NT2/D1 (cell line): ENCODE results near the gene TUBB6.

Experiments
- DNase-seq: peaks from one replicate; pipeline ENCODE4 v3.0.0-alpha.2; 2011; ENCODE audit warnings: low read depth, low spot score
- H3K27me3 ChIP-seq: 2 replicates; pipeline ENCODE4 v1.6.0; 2011; ENCODE audit warnings: mild to moderate bottlenecking; ENCODE audit not compliant: insufficient read length, insufficient read depth
- H3K36me3 ChIP-seq: 2 replicates; pipeline ENCODE4 v1.6.1; 2011; ENCODE audit warnings: mild to moderate bottlenecking, low read length, mixed read lengths; ENCODE audit not compliant: insufficient read depth, insufficient read length
- H3K4me1 ChIP-seq: 2 replicates; pipeline ENCODE4 v1.5.1; 2011; ENCODE audit not compliant: insufficient read depth, insufficient read length
- H3K4me3 ChIP-seq: 2 replicates; pipeline ENCODE4 v1.5.1; 2011; ENCODE audit warnings: low read depth; ENCODE audit not compliant: insufficient read length
- H3K9ac ChIP-seq: 2 replicates; pipeline ENCODE4 v1.6.0; 2011; ENCODE audit warnings: low read depth; ENCODE audit not compliant: insufficient read length
- H3K9me3 ChIP-seq: 2 replicates; pipeline ENCODE4 v1.5.1; 2011; ENCODE audit warnings: mild to moderate bottlenecking, low read length; ENCODE audit not compliant: insufficient read depth
- SUZ12 ChIP-seq: IDR thresholded peaks from 2 replicates; pipeline ENCODE4 v1.6.1; 2011; ENCODE audit not compliant: insufficient read length, insufficient read depth; ENCODE audit errors: extremely low read depth
- YY1 ChIP-seq: IDR thresholded peaks from 2 replicates; pipeline ENCODE4 v1.6.1; 2011; ENCODE audit not compliant: insufficient read length, insufficient read depth
- ZNF274 ChIP-seq: IDR thresholded peaks from 2 replicates; pipeline ENCODE4 v1.6.1; 2011; ENCODE audit warnings: mild to moderate bottlenecking, low read depth, low read length

TUBB6 gene

DNA sequence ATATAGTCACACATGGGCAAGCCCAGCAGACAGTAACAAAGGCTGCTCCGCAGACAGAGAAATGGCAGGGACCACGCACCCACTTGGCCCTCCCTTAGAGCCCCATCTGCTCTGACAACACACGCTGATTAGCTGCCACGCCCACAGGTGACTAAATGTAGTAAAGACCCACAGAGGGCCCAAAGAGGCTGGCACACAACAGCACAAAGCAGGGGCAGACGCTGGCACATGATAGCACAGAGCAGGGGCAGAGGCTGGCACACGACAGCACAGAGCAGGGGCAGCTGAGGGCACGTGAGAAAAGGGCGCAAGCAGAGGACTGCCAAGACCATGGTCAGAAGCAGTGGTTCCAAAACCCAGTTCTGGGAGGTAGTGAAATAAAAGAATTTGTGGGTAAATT is 58.3 kb downstream of the TUBB6 start:
- Histone ChIP-seq H3K36me3 (peaks cover 71% of the 10 kb centered on the region), H3K4me3 (no peak overlapping the region), H3K27me3 (no peaks in the 10 kb centered on the region), H3K9ac (no peak overlapping the region), H3K4me1 (no peaks in the 10 kb centered on the region), H3K9me3 (no peaks in the 10 kb centered on the region)
- TF ChIP-seq YY1 (no peak), SUZ12 (no peak), ZNF274 (no peak)
- no peak for DNase-seq

DNA sequence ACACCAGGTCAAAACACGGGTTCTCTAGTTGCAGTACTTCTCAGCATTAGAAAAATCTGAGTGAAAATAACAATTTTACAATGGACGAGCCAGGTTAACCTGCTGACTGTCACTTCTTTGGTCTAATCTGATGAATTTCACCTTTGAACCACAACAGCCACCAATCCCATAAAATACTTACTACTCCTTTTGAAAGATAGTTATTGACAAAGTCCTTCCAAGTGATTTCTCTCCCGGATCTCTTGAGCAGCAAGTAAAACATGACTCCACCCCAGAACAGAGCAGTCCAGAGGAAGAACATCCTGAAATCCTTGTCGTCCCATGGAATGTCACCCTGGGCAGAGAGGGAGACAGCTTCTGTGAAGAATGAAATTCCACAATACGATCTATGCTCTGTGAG is 58.7 kb downstream of the TUBB6 start:
- no peak for TF ChIP-seq YY1
- TF ChIP-seq SUZ12 = no peak
- TF ChIP-seq ZNF274 = no peak
- H3K4me3 ChIP-seq = no peak overlapping the region
- peaks cover 69% of the 10 kb centered on the region for H3K36me3 ChIP-seq
- no peaks in the 10 kb centered on the region for H3K4me1 ChIP-seq
- H3K9ac ChIP-seq = no peak overlapping the region
- H3K27me3 ChIP-seq = no peaks in the 10 kb centered on the region
- no peaks in the 10 kb centered on the region for H3K9me3 ChIP-seq
- DNase-seq = no peak

DNA sequence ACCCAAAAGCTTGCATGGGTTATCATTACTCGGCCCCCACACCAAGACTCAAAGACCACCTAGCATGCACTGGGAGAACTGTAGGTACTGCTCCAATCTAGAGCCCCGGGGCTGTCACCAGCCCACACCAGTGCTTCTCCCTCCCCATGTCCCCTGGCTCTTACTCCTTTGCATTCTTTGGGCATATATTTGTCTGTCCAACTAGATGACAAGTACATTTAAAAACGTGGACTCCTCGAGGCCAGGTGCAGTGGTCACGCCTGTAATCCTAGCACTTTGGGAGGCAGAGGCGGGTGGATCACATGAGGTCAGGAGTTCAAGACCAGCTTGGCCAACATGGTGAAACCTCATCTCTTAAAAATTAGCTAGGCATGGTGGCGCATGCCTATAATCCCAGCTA is 61.2 kb downstream of the TUBB6 start:
- Histone ChIP-seq H3K27me3 (no peaks in the 10 kb centered on the region), H3K4me3 (no peak overlapping the region), H3K9me3 (no peaks in the 10 kb centered on the region), H3K36me3 (peaks cover 55% of the 10 kb centered on the region), H3K9ac (no peak overlapping the region), H3K4me1 (peaks cover 4% of the 10 kb centered on the region)
- DNase-seq = no peak
- TF ChIP-seq YY1 (no peak), SUZ12 (no peak), ZNF274 (no peak)

DNA sequence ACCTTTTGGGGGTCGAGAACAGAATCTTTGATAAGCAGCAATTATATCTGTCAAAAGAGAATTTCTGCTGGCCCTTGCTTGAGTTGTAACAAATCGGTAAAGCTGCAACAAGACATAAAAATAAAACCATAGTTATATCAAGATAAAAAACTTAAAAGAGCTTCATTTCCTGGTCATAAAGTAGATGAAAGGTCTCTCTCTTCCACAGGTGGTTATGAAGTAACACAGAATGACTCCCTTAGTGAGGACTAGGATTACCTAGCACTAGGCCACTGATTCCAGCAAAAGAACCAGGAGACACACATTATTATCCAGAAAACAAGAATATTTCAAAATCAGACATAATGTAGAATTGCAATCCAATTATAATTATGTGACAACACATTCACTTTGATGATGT is 63.5 kb downstream of the TUBB6 start:
- Histone ChIP-seq H3K9ac (no peak overlapping the region), H3K9me3 (no peaks in the 10 kb centered on the region), H3K27me3 (no peaks in the 10 kb centered on the region), H3K4me3 (no peak overlapping the region), H3K4me1 (peaks cover 8% of the 10 kb centered on the region), H3K36me3 (peaks cover 46% of the 10 kb centered on the region)
- no peak for TF ChIP-seq SUZ12
- TF ChIP-seq YY1 = no peak
- TF ChIP-seq ZNF274 = no peak
- DNase-seq = no peak

DNA sequence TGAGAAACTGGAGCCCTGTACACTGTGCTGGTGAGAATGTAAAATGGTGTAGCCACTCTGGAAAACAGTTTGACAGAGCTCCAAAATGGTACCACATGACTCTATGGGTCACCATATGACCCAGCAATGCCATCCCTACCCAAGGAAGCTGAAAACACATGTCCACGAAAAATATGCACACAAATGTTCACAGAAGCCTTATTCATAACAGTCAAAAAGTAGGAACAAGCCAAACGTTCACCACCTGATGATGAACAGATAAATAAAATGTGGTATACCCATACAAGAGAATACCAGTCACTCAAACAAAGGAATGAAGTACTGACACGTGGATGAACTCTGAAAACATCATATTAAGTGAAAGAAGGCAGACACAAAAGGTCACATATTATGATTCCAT is 64.4 kb downstream of the TUBB6 start:
- Histone ChIP-seq H3K9me3 (no peaks in the 10 kb centered on the region), H3K27me3 (no peaks in the 10 kb centered on the region), H3K4me3 (no peak overlapping the region), H3K36me3 (peaks cover 38% of the 10 kb centered on the region), H3K4me1 (peaks cover 8% of the 10 kb centered on the region), H3K9ac (no peak overlapping the region)
- no peak for DNase-seq
- TF ChIP-seq SUZ12 = no peak

DNA sequence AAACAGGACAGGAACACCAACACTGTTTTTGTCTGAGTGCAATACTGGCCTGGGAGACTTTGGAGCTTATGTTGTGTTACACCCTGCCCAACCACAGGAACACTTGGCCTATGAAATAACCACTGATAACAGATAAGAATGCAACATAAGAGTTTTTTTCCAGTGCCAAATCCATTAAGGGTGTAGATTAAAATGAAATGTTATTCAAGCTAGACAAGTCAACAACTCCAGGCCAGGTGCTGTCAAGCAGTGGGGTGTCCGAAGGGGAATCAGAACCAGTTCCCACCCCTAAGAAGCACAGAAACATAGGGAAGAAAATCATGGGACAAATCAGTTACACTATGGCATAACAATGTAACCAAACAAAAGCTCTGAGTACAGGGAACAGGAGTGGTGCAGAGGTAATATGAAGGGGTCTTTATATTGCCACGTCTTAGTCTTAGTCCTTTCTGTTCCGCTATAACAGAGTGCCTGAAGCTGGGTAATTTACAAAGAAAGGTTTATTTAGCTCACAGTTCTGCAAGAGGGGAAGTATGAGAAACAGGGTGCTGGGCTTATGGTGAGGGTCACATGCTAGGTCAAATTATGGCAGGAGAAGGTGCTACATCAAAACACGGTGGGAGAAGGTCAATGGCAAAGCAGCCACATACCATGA is 65.2 kb downstream of the TUBB6 start:
- DNase-seq = no peak
- Histone ChIP-seq H3K36me3 (peaks cover 36% of the 10 kb centered on the region), H3K9ac (no peak overlapping the region), H3K9me3 (no peaks in the 10 kb centered on the region), H3K4me1 (peaks cover 8% of the 10 kb centered on the region), H3K27me3 (no peaks in the 10 kb centered on the region), H3K4me3 (no peak overlapping the region)
- no peak for TF ChIP-seq ZNF274
- no peak for TF ChIP-seq YY1
- no peak for TF ChIP-seq SUZ12

DNA sequence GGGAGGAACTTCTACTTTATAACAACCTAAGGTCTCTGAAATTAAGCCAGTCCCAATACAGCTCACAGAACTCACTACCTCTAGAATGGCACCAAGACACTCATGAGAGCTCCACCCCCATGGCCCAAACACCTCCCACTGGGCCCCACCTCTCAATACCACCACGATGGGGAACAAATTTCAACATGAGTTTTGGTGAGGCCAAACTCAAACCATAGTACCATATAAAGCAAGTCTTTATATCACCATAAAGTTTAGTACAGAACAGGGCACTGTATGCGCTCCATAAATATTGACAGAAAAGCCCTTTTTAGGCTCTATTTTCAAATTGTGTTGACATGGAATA is 65.7 kb downstream of the TUBB6 start:
- no peak for TF ChIP-seq ZNF274
- no peak for TF ChIP-seq SUZ12
- TF ChIP-seq YY1 = no peak
- no peak overlapping the region for H3K9ac ChIP-seq
- H3K27me3 ChIP-seq = no peaks in the 10 kb centered on the region
- H3K4me1 ChIP-seq = peaks cover 8% of the 10 kb centered on the region
- H3K9me3 ChIP-seq = no peaks in the 10 kb centered on the region
- no peak for DNase-seq
- H3K4me3 ChIP-seq = no peak overlapping the region
- peaks cover 35% of the 10 kb centered on the region for H3K36me3 ChIP-seq

DNA sequence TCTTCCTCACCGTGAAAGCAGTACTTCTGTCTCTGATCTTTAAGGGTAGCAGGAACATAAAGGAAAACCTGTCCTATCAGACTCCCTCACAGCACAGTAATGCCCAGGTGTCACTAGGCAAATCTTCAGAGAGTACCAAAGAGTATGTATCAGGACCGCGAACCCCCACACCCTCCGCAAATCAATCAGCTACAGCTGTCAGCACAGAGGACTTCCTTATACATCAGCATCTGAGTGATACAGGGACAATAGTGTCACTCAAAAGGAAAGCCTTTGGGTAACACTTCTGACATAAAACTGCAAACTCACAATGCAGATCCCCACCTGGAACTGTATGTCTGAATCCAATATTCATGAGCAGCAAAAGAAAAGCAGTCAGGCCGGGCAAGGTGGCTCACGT is 66.4 kb downstream of the TUBB6 start:
- Histone ChIP-seq H3K4me1 (peaks cover 8% of the 10 kb centered on the region), H3K4me3 (no peak overlapping the region), H3K36me3 (peaks cover 28% of the 10 kb centered on the region), H3K27me3 (no peaks in the 10 kb centered on the region), H3K9me3 (no peaks in the 10 kb centered on the region), H3K9ac (no peak overlapping the region)
- no peak for DNase-seq
- no peak for TF ChIP-seq SUZ12
- TF ChIP-seq ZNF274 = no peak
- TF ChIP-seq YY1 = no peak
